C4-2B (cell line): ENCODE results near the gene LAMA2.

Experiments
- CTCF ChIP-seq: fragments of 450-650 bp; conservative IDR thresholded peaks from 2 replicates; pipeline ENCODE4 v1.5.1; 2017; ENCODE audit warnings: mild to moderate bottlenecking
- ZFX ChIP-seq: fragments of 450-650 bp; IDR thresholded peaks from 2 replicates; pipeline ENCODE4 v1.6.1; 2017

- TF ChIP-seq CTCF (no peak), ZFX (no peak)
Observed at GRCh38 chr6:129504456-129504855, 621.5 kb downstream of the LAMA2 start.
